ENCODE data around the gene KLK2.

The KLK2 gene

GRCh38 chr19:50873056-50873455 lies at the start of gene KLK2:
KLK2 (plus strand) TSS chr19:50873439; CDS start chr19:50873474, 35 bp downstream.
- DNase-seq = no peak

- DNase-seq = no peak
Measured at GRCh38 chr19:50826492-50827240, 46.6 kb upstream of the KLK2 start.

GRCh38 chr19:50827476-50827875 lies 45.8 kb upstream of the KLK2 start:
- DNase-seq = no peak

DNA sequence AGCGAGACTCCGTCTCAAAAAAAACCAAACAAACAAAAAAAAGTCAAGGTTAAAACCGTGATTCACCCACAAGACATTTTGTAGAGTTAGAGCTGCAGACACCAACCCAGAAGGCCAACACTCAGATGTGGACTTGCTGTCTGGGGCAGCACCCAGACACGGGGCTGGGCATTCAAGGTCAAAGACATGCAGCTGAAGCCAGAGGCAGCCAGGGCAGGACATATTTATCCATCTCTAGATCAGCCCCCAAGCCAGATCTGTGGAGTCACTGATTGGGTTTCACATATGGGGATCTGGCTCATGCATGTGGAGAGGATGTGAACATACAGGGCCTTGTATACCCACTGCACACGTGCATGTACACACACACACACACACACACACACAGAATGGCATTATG lies 43.4 kb upstream of the KLK2 start:
- DNase-seq = no peak

DNA sequence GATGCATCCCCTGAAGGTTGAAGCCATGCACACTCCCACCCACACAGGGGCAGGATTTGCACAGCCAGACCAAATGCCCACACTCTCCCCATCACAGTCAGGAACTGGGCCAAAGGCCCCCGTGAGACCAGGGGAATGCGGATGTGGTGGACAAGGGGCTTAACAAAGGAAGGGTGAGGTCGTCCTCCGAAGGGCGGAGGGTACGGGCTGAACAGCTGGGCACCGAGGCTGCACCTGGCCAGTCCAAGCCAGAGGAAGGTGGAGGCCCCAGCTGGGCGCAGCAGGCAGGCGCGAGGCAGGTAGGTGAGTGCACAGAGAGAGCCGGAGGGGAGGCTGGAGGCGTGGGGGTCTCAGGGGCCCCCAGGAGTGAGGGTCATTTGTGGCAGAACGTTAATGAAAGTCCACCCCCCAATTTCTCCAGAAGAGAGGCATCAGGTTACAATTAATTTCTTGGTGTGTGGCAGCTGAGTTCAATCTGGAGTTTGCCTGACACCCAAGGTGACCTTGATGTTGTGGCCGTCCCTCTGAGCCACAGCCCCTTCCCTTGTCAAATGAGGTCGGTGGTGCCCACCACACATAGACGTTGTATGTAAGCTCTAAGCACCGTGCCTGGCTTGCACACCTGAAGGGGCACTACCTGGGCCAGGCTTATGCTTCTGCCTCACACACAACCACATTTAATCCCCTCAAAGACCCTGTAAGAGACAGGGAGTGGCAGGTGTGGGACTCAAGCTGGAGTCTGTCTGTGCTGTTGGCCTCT lies 42.8 kb upstream of the KLK2 start:
- DNase-seq = no peak

DNA sequence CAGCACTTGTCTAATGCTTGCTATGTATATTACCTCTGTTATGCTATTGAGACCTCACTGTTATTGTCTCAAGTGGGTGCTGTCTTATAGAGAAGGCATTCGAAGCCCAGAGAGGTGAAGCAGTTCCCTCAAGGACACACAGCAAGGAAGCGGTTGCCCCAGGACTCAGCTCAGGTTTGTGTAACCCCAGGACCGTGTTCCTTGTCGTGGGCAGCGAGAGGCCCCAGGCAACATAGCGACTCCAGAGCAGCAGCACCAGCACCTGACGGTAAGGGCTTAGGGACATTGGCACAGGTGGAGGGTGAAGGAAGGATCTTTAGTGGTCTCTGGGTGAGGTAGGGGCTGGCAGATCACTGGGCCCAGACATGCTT lies 42.2 kb upstream of the KLK2 start:
- DNase-seq = no peak

DNA sequence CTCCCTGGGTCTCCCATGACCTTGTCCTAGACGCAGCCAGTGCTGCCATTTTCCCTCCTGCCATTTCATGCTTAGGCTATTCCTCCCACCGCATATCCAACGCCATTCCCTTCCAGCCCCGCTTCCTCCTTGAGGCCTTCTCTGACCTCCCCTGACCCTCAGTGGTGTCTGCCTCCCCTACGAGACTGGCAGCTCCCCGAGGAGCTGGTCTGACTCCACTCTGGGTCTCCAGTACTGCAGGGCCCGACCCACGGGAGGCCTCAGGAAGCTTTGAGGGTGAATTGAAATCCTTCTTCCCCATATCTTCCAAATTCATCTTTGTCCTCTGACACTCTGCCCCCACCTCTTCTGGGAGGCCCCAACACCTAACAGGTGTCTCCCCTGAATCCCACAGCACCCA lies 40.6 kb upstream of the KLK2 start:
- no peak for DNase-seq

GRCh38 chr19:50833117-50833801 lies 40.0 kb upstream of the KLK2 start, which contains the start of gene KLK15:
KLK15 (minus strand) TSS chr19:50833574; CDS start chr19:50831492, 2,082 bp downstream.
- DNase-seq = no peak

DNA sequence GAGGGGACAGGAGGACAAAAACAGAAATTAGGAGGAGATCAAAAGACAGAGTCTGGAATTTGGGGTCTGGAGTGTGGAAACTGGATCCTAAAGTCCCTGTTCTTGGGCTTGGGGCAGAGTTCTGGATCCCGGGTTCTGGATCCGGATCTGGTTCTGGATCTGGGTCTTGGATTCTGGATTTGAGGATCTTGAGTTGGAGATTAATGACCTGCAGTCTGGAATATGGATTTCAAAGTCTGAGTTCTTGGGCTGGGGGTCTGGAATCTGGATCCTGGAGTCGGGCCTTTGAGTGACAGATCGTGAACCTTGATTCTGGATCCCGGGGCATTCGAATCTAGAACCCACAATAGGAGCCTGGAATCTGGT lies 39.5 kb upstream of the KLK2 start:
- no peak for DNase-seq

GRCh38 chr19:50835103-50835784 lies 38.0 kb upstream of the KLK2 start:
- DNase-seq = no peak

DNA sequence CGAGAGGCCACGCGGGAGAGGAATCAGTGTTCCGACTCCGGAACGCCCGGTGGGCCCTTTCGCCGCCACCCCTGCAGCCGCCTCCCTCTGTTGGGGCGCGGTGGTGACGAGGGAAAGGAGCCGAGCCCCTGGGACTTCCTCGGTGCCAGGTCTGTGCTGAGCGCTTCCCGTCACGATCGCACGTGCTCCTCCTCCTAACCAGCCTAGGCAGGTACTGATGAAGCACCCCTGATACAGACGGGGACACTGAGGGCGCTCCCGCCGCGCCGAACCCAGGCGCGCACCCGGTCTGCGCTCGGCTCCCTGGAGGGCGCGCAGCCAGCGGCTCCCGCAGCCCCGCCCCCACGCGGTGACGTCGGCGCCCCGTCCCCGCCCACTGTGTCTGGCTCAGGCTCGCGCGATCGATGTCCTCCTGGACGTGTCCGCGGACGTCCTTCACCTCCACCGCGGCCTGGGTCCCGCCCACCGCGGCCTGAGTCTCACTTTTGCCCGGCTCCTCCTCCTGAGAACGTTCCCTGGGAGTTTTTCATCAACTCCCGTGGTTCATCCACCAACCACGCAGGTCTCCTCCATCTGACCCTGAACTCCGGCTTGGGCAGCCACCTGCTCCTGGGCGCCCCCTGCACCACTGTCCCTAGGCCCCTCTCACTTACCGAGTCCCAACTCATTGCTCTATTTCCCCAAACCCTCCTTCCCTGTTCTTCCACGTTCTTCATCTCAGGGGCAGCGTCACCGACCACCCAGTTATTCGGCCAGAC lies 37.3 kb upstream of the KLK2 start:
- peak; percentile 77 for DNase-seq

GRCh38 chr19:50836543-50837195 lies 36.6 kb upstream of the KLK2 start:
- DNase-seq = no peak

GRCh38 chr19:50837300-50837699 lies 35.9 kb upstream of the KLK2 start:
- no peak for DNase-seq

DNA sequence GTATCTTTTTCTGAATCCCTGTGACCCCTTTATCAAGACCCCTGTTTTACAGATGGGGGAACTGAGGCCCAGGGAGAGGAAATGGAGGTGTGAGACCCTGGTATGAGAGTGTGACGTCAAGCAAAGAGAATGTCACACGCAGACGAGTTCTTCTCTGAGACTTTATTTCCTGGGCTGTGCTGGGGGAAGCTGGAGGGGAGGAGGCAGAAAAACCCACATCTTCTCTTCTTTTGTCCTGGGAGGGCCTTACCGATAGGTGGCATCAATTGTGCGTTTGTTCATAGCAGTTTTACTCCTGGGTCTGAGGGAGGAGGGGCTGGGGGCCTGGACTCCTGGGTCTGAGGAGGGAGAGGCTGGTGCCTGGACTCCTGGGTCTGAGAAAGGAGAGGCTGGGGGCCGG lies 35.0 kb upstream of the KLK2 start:
- no peak for DNase-seq

GRCh38 chr19:50839712-50840655 lies 33.3 kb upstream of the KLK2 start:
- DNase-seq = no peak

GRCh38 chr19:50842130-50842529 lies 31.1 kb upstream of the KLK2 start:
- DNase-seq = no peak

GRCh38 chr19:50843205-50843604 lies 30.0 kb upstream of the KLK2 start:
- DNase-seq = no peak

DNA sequence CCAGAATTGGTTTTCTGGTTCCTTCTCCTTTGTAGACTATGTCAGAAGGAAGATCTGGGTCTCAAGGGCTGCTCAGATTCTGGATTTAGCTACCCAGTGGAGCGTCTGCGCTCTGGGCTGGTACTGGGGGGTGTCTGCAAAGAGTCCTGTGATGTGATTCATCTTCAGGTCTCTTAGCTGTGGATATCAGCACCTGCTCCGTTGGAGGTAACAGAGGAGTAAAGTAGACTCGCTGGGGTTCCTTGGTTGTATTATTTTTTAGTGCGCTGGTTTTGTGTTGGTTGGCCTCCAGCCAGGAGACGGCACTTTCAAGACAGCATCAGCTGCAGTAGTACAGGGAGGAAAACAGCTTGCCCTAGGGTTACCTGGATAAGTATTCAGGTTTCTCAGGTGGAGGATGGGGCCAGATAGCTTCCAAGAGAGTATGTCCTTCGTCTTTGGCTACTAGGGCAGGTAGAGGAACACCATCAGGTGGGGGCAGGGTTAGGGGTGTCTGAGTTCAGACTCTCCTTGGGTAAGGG lies 29.5 kb upstream of the KLK2 start:
- DNase-seq = no peak

- DNase-seq = no peak
Measured at GRCh38 chr19:50844296-50844935, 28.8 kb upstream of the KLK2 start.

DNA sequence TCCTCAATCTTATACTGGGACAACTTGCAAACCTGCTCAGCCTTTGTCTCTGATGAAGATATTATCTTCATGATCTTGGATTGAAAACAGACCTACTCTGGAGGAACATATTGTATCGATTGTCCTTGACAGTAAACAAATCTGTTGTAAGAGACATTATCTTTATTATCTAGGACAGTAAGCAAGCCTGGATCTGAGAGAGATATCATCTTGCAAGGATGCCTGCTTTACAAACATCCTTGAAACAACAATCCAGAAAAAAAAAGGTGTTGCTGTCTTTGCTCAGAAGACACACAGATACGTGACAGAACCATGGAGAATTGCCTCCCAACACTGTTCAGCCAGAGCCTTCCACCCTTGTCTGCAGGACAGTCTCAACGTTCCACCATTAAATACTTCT lies 22.5 kb upstream of the KLK2 start:
- DNase-seq = no peak
